SIG-M5 treated with dmso at 0.1 percent for 504 hours (cell line): ENCODE data around the gene IL17REL.

Experiments
- DNase-seq: peaks from one replicate; lab custom pipeline; 2025; ENCODE audit not compliant: unreplicated experiment; lab: John Stamatoyannopoulos, UW

Gene IL17REL

DNA sequence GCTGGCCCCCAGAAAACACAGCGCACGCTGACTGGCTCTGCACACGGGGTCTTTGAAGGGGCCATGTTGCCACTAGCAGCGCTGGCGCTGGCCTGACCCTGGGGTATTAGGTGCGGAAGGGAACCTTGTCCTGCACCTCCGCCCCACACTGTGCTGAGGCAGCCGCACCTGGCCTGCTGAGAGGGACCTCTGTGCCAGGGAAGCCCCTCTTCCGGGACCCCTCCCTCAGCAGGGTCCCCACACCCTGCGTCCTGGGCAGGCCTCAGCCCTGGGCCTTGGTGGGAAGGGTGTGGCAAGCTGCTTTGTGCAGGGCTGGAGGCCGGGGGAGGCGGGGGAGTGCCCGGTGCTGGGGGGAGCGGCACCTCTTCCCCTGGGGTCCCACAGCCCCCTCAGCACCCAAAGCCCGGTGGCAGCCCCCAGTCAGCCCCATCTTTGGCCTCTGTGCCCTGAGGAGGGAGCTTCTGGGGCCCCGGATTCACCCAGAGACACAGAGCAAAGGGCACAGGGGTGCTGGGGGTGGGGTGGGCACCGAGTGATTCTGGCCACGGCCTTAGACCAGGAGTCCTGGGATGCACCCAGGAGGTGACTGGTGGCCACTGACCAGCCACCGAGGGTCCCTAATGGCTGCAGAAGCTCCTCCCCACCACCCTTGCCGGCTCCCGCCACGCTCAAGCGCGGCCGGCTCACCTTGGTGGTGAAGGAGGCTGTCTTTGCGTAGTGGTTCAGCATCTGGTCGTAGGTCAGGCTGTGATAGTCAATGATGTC lies 34.1 kb upstream of the IL17REL start:
- DNase-seq = no peak

DNA sequence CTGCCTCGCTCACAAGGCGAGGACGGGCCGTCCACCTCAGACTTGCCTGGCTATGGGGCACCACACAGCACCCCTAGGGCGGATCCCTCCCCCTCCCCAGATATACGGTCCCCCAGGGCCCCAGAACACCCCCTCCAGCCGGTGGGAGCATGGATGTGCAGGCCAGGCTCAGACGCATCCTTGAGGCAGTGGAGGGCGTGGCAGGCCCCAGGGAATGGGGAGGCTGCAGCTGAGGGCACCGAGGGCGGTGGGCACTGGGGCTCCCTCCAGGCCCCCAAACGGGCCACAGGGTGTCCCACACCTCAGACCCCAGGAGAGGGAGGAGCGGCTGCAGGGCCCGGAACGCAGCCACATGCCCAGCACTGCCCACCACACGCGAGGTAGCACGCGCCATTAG lies 33.5 kb upstream of the IL17REL start:
- no peak for DNase-seq

DNA sequence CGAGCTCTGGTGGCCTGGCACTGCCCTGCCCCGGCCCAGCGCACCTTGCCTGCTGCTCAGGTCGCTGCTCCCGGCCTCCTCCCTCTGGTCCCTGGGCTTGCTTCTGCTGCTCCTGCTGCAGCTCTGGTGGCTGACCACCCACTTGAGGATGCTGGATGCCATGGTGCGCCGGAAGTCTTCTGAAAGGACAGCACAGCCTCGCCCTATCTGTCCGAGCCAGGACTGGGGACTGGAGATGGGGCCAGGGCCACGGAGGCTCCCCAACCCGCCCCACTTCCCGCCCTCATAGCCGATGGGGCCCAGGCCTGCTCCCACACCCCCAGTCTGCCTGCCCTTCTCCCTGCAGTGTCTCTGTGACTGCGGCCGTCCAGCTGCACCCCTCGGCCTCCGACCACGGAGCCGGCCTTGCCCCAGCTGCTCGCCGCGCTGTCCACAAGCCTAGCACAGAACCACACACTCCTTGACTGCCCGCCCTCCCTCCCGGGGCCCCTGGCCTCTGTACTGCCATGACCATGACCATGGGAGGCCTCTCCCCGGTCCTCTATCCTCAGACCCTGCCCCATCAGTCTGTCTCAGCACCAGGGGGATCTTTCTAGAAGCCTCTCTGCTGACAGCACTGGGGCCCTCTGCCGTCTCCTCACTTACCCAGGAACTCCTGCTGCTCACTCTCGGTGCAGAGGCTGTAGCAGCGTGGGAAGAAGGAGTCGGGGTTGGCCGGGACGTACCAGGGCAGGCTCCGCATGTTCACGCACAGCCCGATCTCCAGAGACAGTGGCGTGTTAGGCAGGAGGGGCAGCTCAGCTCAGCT lies 32.9 kb upstream of the IL17REL start:
- DNase-seq = no peak

DNA sequence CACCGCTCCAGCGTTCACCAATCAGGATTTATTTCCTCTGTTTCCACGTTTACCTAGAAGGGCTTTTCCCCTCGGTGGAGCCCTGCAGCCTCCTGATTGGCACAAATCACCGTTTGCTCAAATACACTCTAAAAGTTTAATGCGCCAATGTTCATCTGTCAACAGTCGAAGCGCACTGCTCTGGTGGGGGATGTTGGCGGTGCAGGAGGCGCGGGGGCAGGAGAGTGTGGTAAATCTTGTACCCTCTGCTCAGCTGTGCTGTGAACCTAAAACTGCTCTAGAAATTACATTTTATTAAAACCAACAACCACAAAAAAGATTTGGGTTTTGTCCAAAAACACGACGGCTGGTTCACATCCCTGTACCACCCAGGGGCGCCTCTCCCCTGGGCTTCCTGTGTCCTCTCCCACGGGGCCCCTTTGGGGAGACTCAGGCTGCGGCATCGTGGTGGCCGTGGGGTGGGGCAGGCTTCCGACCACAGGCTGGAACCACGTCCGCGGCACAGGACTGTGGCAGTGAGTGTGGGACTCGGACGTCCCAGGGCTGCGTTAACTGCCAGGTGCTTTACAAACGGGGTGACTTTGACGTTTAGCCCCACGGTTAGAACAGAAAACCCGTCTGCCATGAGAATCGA lies 32.0 kb upstream of the IL17REL start:
- no peak for DNase-seq

DNA sequence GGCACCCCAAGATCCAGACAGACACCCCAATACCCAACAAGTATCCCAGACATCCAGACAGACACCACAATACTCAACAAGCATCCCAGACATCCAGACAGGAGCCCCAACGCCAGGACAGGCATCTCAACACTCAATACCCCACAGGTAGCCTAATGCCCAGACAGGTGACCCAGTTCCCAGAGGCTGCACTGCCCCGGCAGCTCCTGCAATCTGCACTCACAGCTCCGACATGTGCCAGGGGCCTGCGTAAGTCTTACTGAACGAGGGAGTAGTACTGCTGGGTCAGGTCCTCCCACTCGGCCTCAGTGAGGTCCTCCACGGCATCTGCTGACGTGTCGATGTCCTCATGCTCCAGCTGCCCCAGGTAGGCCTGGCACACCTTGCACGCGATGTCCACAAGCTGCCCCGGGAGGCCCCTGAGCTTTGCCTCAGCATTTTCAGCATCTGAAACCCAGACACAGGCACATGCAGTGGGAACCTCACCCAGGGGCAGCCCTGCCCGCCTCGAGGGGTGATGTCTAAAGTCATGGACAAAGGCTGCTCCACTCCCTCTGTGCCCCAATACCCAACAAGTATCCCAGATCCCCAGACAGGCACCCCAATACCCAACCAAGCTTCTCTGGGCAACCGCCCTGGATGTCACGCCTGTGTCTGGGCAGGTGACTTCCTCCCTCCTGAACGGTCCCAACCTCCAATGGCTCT lies 28.9 kb upstream of the IL17REL start:
- no peak for DNase-seq

DNA sequence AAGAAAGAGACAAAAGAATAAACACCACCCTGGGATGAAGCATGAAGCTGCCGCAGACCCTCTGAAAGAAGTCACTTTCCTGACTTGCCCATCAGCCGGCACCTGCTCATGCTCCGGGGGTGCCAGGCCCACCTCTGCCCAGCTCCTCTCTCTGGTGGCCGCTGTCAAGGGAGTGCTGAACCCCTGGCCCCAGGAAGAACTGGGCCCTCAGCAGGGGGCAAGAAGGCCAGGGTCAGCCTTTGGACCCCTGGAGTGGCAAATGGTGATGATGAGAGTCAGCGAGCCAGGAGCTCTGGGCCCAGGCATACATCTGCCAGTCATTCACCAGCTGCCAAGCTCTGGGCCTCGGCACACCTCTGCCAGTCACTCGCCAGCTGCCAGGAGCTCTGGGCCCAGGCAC lies 28.2 kb upstream of the IL17REL start:
- DNase-seq = no peak

DNA sequence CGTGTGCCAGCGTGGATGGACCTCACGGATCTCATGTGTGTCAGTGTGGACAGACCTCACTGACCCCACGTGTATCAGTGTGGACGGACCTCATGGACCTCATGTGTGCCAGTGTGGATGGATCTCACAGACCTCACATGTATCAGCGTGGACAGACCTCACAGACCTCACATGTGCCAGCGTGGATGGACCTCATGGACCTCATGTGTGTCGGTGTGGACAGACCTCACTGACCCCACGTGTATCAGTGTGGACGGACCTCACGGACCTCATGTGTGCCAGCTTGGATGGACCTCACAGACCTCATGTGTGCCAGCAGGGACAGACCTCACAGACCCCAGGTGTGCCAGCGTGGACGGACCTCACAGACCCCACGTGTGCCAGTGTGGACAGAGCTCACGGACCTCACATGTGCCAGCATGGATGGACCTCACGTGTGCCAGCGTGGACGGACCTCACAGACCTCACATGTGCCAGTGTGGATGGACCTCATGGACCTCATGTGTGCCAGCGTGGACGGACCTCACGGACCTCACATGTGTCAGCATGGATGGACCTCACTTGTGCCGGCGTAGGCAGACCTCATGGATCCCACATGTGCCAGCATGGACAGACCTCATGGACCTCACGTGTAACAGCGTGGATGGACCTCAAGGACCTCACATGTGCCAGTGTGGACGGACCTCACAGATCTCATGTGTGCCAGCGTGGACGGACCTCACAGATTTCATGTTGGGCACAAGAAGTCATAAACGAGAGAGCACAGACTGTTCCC lies 27.3 kb upstream of the IL17REL start:
- DNase-seq = no peak

DNA sequence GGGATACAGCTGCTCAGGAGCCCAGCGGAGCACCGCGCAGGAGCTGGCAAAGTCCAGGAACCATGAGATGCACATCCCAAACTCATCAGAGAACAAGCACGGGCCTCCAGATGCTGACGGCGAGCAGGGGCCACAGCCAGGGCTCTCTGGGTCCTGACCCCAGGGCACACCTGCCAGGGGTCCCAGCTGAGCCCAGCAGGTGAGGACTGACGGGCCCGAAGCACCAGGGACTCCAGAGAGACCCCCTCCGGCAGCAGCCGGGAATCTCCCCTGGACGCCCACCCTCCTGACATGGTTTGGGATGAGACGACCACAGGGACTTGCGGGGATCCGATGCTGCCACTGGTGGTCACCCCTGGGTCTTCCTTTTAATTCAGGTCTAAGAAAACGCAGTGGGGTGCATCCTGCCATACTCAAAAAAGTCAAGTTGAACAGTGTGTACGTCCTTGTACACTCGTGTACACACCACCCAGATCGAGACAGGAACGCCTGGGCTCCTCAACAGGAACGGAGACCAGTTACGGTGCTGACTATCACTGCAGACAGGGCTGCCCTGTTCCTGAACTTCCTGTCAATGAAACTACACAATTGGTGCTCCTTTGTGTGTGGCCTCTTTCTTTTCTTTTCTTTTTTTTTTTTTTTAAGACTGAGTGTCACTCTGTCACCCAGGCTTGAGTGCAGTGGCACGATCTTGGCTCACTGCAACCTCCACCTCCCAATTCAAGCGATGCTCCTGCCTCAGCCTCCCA lies 23.6 kb upstream of the IL17REL start:
- no peak for DNase-seq

DNA sequence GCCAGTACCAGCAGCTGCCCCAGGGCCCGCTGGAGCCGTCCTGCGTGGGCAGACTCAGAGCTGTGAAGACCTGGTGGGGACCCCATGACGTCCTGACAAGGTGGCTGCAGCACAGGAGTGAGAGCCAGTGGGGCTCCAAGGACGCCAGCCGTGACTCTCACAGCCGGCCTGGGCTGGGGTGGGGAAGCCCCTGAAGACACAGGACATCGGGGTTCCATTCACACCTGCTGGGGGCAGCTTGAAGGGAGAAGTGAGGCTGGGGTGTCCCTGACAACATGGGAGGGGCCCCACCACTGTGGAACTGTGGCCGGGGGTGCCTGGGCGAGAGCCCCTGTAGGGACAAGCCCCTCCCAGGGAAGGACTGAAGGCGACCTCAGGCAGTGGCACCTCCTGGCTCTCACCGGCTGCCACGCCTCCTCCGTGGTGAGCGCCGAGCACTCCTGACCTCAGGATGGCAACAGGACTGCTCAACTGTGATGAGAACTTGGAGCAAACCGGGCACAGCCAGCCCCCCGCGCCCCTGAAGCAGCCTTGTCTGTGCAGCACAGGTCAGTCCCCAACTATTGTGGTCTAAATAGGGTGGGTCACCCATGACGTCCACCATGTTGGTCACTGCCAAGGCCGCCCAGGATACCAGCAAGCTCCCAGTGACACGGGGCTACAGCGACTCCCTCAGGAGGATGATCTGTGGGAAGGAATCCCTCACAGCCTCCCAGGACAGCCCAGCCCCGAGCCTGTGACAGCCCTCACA lies 22.7 kb upstream of the IL17REL start:
- DNase-seq = no peak

DNA sequence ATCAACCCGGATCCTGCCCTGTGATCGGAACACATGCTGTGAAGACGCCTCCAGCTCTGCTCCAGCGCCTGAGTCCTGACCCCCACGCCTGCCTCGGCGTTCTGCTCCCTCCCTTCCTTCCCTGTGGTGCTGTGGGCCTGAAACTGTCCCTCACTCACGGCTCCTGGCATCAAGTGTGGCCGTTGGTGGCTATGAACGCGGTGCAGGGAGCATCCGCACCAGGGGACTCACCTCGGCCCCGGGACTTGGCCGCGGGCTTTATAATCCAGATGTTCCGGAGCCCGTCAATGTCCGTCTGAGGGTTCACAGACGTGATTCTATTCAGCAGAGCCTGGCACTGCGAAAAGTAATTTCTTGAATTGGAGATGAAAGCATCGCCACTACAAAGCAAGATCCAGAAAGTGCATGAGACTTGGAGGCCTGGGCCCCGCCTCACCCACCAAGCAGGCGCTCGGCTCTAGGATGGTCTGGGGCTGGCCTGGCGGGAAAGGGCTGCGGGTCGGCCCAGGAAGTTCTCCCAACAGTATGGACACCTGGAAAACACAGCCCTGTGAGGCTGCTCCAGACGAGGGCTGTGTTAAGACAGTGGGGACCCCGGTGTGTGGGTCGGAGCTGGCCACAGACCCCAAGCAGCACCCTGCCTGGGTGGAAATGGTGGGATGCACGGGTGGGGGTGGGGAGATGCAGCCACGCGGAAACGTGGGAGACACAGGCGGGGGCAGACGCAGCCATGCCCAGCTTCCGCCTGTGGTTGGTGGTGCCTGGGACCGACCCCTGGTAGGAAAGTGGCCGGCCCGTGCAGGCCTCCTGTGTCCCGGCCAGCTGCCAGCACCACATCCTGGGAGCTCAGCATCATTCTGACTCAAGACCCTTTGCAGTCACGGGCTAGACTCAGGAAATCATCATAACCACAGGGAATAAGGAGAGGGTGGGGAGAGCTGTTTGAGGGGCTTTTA lies 21.8 kb upstream of the IL17REL start:
- no peak for DNase-seq

DNA sequence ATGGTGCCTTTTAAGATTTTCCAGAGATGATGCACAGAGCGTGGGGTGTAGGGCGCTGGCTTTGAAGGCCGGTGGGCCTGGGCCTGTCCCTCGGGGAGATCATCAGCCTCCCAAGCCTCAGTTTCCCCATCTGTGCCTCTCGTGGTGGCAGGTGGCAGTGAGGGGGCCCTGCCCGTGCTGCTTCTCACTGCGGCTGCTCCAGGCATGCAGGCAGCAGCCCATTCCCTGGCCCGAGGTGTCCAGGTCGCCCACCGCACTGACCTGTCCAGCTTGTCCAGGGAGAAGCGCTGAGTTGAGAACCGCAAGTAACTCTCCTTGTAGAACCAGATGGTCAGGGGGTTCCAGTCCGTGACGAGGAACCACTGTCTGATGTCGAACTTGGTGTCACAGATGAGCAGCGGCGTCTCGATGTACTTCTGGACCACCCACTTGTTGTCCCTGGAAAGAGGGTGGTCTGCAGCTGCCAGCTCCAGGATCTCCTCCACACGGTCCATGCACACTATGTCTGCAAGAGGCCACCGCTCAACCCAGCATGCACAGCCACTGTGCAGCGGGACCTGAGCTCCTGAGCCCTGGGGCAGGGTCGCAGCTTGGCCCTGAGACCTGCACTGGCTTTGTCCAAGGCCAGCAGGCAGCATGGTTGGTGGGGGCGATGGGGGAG lies 20.5 kb upstream of the IL17REL start:
- DNase-seq = no peak

DNA sequence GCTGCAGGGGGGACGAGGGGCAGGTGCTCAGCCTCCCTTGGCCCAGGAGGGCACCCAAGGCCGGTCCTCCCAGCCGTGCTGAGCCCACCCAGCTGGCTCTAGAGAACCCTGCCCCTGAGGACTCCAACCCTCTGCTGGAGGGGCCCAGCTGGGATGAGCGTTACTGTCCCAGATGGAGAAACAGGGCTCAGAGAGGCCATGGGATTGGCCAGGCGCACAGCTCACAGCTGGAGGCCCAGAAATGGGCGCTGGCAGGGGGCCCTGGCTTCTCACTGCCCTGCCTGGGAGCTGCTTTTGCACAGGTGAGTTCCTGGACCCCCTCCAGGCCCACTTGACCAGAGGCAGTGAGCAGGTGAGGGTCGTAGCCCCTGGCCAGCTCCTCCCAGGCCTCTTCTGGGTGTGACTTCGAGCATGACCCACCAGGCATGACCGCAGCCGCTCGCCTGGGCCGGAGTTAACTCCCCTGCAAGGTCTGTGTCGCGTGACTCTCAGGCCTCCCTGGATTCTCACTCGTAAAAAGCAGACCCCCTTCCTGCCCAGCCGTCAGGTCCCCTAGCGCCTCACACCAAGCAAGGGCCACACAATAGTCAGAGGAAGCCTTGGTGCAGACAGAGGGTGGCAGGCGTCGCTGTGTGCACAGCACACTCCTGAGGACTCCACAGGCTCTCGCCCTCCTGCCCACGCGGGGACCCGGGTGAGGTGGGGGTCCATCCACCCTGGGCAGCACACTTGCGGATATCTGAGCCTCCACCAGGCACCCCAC lies 19.7 kb upstream of the IL17REL start:
- DNase-seq = no peak

DNA sequence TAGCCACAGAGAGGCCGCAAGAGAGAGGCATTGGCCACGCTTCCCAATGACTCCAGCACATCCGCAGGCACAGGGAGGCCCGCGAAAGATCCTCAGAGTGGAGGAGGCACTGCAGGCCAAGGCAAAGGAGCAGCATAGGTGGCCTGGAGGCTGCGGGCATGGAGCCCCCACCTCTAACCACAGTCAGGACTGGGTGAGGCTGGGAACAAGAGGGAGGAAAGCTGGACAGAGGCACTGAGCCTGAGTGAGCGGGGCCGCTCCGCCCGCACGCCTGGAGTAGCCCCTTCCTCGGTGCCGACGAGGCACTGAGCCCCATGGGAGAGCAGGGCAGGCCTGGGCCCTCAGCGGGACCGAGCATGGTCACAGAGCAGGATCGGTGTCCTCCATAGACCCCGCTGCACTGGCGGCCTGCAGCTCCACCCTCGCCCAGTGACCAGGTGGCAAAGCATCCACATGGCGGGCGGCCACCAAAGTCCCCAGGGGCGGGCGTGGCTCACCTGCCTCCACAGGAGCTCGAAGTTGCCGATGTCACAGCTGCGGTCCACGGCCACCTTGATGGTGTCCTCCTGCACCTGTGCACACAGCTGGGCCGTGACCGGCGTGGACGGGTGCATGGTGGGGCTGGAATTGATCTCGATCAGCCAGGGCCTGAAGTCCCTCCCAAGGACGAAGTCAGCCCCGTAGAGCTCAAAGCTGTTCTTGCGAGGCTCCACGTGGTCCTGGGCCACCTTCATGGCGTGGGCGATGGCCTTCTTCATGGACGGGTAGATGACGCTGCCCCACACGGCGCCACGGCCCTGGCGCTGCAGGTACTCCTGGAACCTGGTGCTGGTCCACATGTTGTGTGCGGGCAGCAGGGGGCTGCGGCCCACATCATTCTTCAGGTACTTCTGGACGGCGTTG lies 18.9 kb upstream of the IL17REL start:
- no peak for DNase-seq

DNA sequence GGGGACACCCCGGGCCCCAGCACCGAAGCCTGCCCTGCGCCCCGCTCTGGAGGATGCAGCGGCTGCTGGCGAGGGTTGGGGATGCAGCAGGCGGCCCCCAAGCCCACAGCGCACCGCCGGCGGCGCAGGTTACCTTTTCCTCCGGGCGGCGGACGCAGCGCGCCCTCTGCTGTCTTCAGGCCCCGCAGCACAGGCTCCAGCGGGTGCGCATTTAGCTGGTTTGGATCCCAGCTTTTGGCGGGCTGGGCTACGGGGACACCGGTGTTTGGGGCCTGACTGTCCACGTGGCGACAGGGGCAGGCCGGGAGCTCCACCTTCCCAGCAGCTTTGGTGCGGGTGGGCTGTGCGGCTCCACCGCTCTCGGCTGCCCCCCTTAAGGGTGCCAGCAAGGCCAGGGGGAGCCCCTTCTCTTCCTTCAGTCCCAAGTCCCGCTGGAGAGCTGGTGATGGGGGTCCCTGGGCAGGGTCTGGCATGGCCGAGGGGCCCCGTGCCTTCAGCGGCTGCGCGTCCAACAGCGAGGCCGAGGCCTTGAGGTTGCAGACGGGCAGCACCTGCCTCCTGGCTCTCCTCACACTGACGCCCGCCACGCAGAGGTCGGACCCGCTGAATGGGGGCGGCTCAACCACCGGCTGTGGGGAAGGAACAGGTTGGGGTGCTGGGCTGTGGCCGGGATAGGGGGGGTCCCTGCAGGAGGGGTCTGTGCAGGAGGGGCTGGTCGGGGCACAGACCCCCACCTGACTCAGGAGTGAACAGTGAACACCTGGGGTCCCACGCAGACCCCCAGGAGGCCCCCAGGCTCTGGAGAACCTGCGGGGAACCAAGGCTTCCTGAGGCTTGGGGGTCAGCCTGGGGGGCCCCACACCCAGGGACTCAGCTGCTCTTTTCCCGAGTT lies 18.0 kb upstream of the IL17REL start:
- peak; percentile 49 for DNase-seq
